K562 (cell line): ENCODE results near the gene DGAT2. TPM values are rescaled to one million over a fixed set of nuclear protein-coding genes. Genes with fewer than 3 reads are reported as not detected.

Experiments
- ATAC-seq: fragments of 200-7000 bp; cut with Tn5 transposase; 3 replicates; pipeline ENCODE4 v1.9.1; 2020; ENCODE audit warnings: moderate library complexity
- BruUV-seq: library from RNA; stranded (reverse); fragments of 400-500 nt; replicated peaks from 2 replicates; lab custom pipeline; 2021; lab: Mats Ljungman, UMichigan
- CTCF ChIA-PET: fragments of 300-600 bp; formaldehyde crosslinking; extraction: SDS; loops from one replicate; lab custom pipeline; 2021; ENCODE audit warnings: low intra/inter-chr PET ratio; lab: Yijun Ruan, JAX
- POLR2A ChIA-PET: fragments of 300-600, 350-650 bp; sonication (Branson Sonifier 250); formaldehyde crosslinking; extraction: SDS; loops from one replicate; lab custom pipeline; 2021; ENCODE audit warnings: antibody characterized with exemption, inconsistent platforms; lab: Yijun Ruan, JAX
- DNase-seq, 4 experiments: peaks; one replicate each; pipeline versions ENCODE4 v3.0.0 to v3.0.0-alpha.2; 2011 to 2018; ENCODE audit warnings: low spot score in 3 of 4, mixed read lengths in 3 of 4; ENCODE audit errors: extremely low read depth in 1 of 4
- FAIRE-seq: peaks from 2 replicates; lab custom pipeline; 2011; peaks lifted over from hg19 to GRCh38; lab: Jason Lieb, UNC
- H2AFZ ChIP-seq: 2 replicates; pipeline ENCODE4 v1.6.0; 2011; ENCODE audit warnings: low read depth, low read length, control low read depth, inconsistent platforms
- H3K27ac ChIP-seq: fragments of 200-600 bp; 3 replicates; pipeline ENCODE4 v1.8.0; 2011; ENCODE audit warnings: low read depth, mild to moderate bottlenecking, control low read depth, inconsistent platforms, low read length, moderate library complexity, mixed read lengths; ENCODE audit errors: extremely low read depth
- H3K27me3 ChIP-seq, 2 experiments: fragments of 300-600 bp in 1 of 2; 2 replicates in 1 of 2; 3 replicates in 1 of 2; pipeline versions ENCODE4 v1.6.0 to v1.8.0; 2011; ENCODE audit warnings: inconsistent platforms in 2 of 2, low read length in 2 of 2, mild to moderate bottlenecking in 1 of 2, mixed read lengths in 1 of 2, moderate library complexity in 1 of 2; ENCODE audit not compliant: control insufficient read depth in 2 of 2, insufficient read depth in 2 of 2
- H3K36me3 ChIP-seq: fragments of 300-600 bp; 3 replicates; pipeline ENCODE4 v1.8.0; 2011; ENCODE audit warnings: mild to moderate bottlenecking, low read length, inconsistent platforms; ENCODE audit not compliant: control insufficient read depth, insufficient read depth
- H3K4me1 ChIP-seq, 2 experiments: fragments of 200-600 bp in 1 of 2; replicated peaks in 1 of 2; 2 replicates in 1 of 2; 3 replicates in 1 of 2; pipeline versions ENCODE4 v1.5.1 to v1.8.0; 2011; ENCODE audit warnings: inconsistent platforms in 2 of 2, low read length in 2 of 2, mild to moderate bottlenecking in 1 of 2, mixed read lengths in 1 of 2, moderate library complexity in 1 of 2; ENCODE audit not compliant: control insufficient read depth in 2 of 2, insufficient read depth in 2 of 2
- H3K4me2 ChIP-seq: 2 replicates; pipeline ENCODE4 v1.6.1; 2011; ENCODE audit warnings: low read length, control low read depth, inconsistent platforms, mixed read lengths; ENCODE audit not compliant: insufficient read depth
- H3K4me3 ChIP-seq: fragments of 200-600 bp; sonication (generic), shearing (Covaris generic); 2 replicates; pipeline ENCODE4 v1.5.1; 2016; ENCODE audit warnings: control low read depth, inconsistent platforms
- H3K79me2 ChIP-seq: fragments of 200-600 bp; 3 replicates; pipeline ENCODE4 v1.8.0; 2011; ENCODE audit warnings: low read length, inconsistent platforms; ENCODE audit not compliant: control insufficient read depth, insufficient read depth
- H3K9ac ChIP-seq, 2 experiments: 2 replicates each; pipeline versions ENCODE4 v1.6.0 to v1.6.1; 2011; ENCODE audit warnings: low read depth in 2 of 2, low read length in 2 of 2, control low read depth in 1 of 2, inconsistent platforms in 1 of 2, mild to moderate bottlenecking in 1 of 2, mixed read lengths in 1 of 2; ENCODE audit not compliant: insufficient read depth in 1 of 2
- H3K9me1 ChIP-seq: one replicate; pipeline ENCODE4 v1.6.0; 2011; ENCODE audit warnings: inconsistent platforms, mild to moderate bottlenecking, low read length, moderate library complexity; ENCODE audit not compliant: control insufficient read depth, insufficient read depth
- H3K9me3 ChIP-seq: replicated peaks from 2 replicates; pipeline ENCODE4 v1.5.1; 2011; ENCODE audit warnings: low read depth, low read length, inconsistent platforms; ENCODE audit not compliant: control insufficient read depth, insufficient read depth
- H4K20me1 ChIP-seq: replicated peaks from 2 replicates; pipeline ENCODE4 v1.6.1; 2011; ENCODE audit warnings: low read length, inconsistent platforms, mixed read lengths; ENCODE audit not compliant: control insufficient read depth, insufficient read depth
- MED1 ChIP-seq: sonication (generic); formaldehyde crosslinking; IDR thresholded peaks from 2 replicates; pipeline ENCODE4 v1.8.1; 2023; ENCODE audit warnings: missing genetic modification reagents, borderline replicate concordance
- RBM22 ChIP-seq: fragments of 200-400 bp; formaldehyde crosslinking; IDR thresholded peaks from 2 replicates; pipeline ENCODE4 v1.6.1; 2018; ENCODE audit warnings: low read length, low read depth; ENCODE audit not compliant: poor library complexity, severe bottlenecking
- WGBS: fragments of 100-300 bp; shearing (Covaris generic); methylation state at CpG from one replicate; pipeline ENCODE4 v1.1.6; 2016; ENCODE audit warnings: low coverage, mixed read lengths; ENCODE audit not compliant: insufficient coverage; ENCODE audit errors: missing lambda C conversion rate; 5-methylcytosine and 5-hydroxymethylcytosine counted together
- in situ Hi-C: fragments of 300-500 bp; cut with MboI; formaldehyde crosslinking; loops from 4 replicates; pipeline ENCODE4 v1.15.0; 2018; ENCODE audit warnings: inconsistent platforms, mixed read lengths
- intact Hi-C: fragments of 100-400 bp; cut with micrococcal nuclease; formaldehyde crosslinking; loops from 2 replicates; pipeline ENCODE4 v1.14.2; 2022
- polyA plus RNA-seq, 8 experiments: library from polyadenylated mRNA; depleted of rRNA in 4 of 8; stranded (reverse) in 5 of 8; unstranded in 3 of 8; fragments of >200 nt; fragmentation: Nextera tagmentation in 2 of 8; fragmentation: Illumina TruSeq in 1 of 8; extraction: Ambion mirVana in 2 of 8; extraction: Trizol in 1 of 8; gene quantifications; 2 replicates each; pipeline versions ENCODE4 v1.2.1 to v1.2.3, GENCODE V29; 2011 to 2014; ENCODE audit warnings: inconsistent platforms in 1 of 8, missing spikeins in 1 of 8
- total RNA-seq, 7 experiments: library from RNA; depleted of rRNA in 6 of 7; stranded (reverse); fragments of >200 nt in 6 of 7; fragmentation: Illumina TruSeq in 2 of 7; extraction: Trizol in 2 of 7; gene quantifications; 2 replicates each; pipeline versions ENCODE4 v1.2.1 to v1.2.3, GENCODE V29; 2011 to 2021; ENCODE audit warnings: low replicate concordance in 1 of 7
- TF ChIP-seq, protein P1 (sequence below): fragments of 250-450 bp; sonication (Bioruptor Pico); IDR thresholded peaks from 2 replicates; pipeline ENCODE4 v1.6.1; 2021; ENCODE audit warnings: mild to moderate bottlenecking
- TF ChIP-seq, protein P2 (sequence below): sonication (generic); IDR thresholded peaks from 2 replicates; pipeline ENCODE4 v1.6.1; 2016

DGAT2 gene
- total and polyA plus RNA-seq, 9 of the 15 experiments (the other 6 are each of a cell fraction or from before 2014, with no cell fraction given): 0.68 to 2.8 (median 1.8) TPM

DNA sequence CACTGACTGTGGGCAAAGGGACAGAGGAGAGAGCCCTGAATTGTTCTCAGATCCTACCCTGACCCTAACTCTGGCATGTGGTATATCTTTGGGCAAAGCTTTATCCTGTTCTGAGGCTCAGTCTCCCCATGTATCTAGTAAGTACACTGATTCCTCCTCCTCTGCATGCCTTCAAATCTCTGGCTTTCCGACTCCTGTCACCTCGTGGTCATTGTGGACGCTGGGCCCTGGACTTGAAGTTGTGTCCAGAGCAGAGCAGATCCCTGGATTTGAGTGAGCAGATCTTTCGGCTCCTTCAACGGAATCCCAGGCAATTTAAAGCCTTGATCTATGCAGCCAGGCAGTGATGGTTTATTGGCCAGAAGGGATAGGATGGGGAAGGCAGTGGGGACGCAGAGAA, 47.9 kb upstream of the DGAT2 start:
- no peak overlapping the region for H3K4me2 ChIP-seq
- DNase-seq (no peak), FAIRE-seq (no peak), ATAC-seq (no peak)
- H3K79me2 ChIP-seq: no peaks in the 10 kb centered on the region
- CTCF ChIA-PET: interaction anchor here (0.6 kb wide), 1 partner anchor 48 kb away, joined by 6 read pairs; no protein-coding TSS in a partner anchor
- no peaks in the 10 kb centered on the region for H3K9me1 ChIP-seq
- TF ChIP-seq, protein P1, sequence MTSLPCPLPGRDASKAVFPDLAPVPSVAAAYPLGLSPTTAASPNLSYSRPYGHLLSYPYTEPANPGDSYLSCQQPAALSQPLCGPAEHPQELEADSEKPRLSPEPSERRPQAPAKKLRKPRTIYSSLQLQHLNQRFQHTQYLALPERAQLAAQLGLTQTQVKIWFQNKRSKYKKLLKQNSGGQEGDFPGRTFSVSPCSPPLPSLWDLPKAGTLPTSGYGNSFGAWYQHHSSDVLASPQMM (CRISPR knock-in tag): no peak
- TF ChIP-seq RBM22 (no peak), MED1 (CRISPR knock-in tag) (no peak)
- TF ChIP-seq, protein P2, sequence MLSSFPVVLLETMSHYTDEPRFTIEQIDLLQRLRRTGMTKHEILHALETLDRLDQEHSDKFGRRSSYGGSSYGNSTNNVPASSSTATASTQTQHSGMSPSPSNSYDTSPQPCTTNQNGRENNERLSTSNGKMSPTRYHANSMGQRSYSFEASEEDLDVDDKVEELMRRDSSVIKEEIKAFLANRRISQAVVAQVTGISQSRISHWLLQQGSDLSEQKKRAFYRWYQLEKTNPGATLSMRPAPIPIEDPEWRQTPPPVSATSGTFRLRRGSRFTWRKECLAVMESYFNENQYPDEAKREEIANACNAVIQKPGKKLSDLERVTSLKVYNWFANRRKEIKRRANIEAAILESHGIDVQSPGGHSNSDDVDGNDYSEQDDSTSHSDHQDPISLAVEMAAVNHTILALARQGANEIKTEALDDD: no peak
- H3K4me1 ChIP-seq: peaks cover 3 to 6% of the 10 kb centered on the region in 2 experiments; a peak in 3 of 5 replicates
- peaks cover 0 to 11% of the 10 kb centered on the region in 2 experiments; a peak in 2 of 5 replicates for H3K27me3 ChIP-seq
- H3K9ac ChIP-seq: no peak overlapping the region
- no peak overlapping the region for H3K27ac ChIP-seq
- no TSS peak for BruUV-seq
- POLR2A ChIA-PET: interaction anchor here (1.0 to 1.1 kb wide), 2 partner anchors 15 kb away, joined by 3 to 5 read pairs; no protein-coding TSS in a partner anchor
- in situ Hi-C loops: loop anchor here (10.0 kb wide), 1 partner anchor 144 kb away; no protein-coding TSS in a partner anchor
- intact Hi-C loops: loop anchor here (10.0 kb wide), 1 partner anchor 434 kb away; no protein-coding TSS in a partner anchor
- WGBS: 27% methylated on average over 6 of the region's 6 CpGs
- no peak overlapping the region for H3K4me3 ChIP-seq
- H4K20me1 ChIP-seq: no peaks in the 10 kb centered on the region
- H3K9me3 ChIP-seq: no peaks in the 10 kb centered on the region
- no peak overlapping the region for H2AFZ ChIP-seq
- H3K36me3 ChIP-seq: no peaks in the 10 kb centered on the region
